ACC112 (cell line): ENCODE results near the gene MYO19.
"Not testable (repeated sequence)": the region's sequence is repeated elsewhere in the genome, so short reads cannot be mapped to it uniquely, and the experiment has no call there.

Experiments
- H2AFZ ChIP-seq: fragments of 200-600 bp; sonication (generic); one replicate; pipeline ENCODE4 v1.6.0; 2017; ENCODE audit warnings: antibody characterized with exemption, low read length; ENCODE audit not compliant: unreplicated experiment
- H3K27ac ChIP-seq: fragments of 200-600 bp; sonication (generic); 2 replicates; pipeline ENCODE4 v1.5.1; 2014; ENCODE audit warnings: low read depth, mild to moderate bottlenecking, antibody characterized with exemption, low read length, moderate library complexity
- H3K27me3 ChIP-seq: fragments of 200-600 bp; sonication (generic); 2 replicates; pipeline ENCODE4 v1.6.1; 2014; ENCODE audit warnings: mild to moderate bottlenecking, antibody characterized with exemption, low read length, moderate library complexity, mixed read lengths; ENCODE audit not compliant: insufficient read depth
- H3K36me3 ChIP-seq: fragments of 200-600 bp; sonication (generic); 2 replicates; pipeline ENCODE4 v1.6.1; 2016; ENCODE audit warnings: mild to moderate bottlenecking, antibody characterized with exemption, low read length, moderate library complexity, mixed read lengths; ENCODE audit not compliant: insufficient read depth
- H3K4me1 ChIP-seq: fragments of 200-600 bp; sonication (generic); one replicate; pipeline ENCODE4 v1.6.1; 2016; ENCODE audit warnings: low read length, mixed read lengths; ENCODE audit not compliant: insufficient read depth, unreplicated experiment, control insufficient read depth
- H3K4me3 ChIP-seq: fragments of 200-600 bp; sonication (generic); 2 replicates; pipeline ENCODE4 v1.5.1; 2014; ENCODE audit warnings: mild to moderate bottlenecking, low read depth, low read length
- H3K79me2 ChIP-seq: fragments of 200-600 bp; sonication (generic); one replicate; pipeline ENCODE4 v1.6.0; 2016; ENCODE audit warnings: low read length; ENCODE audit not compliant: control insufficient read depth, unreplicated experiment, insufficient read depth

The MYO19 gene

DNA sequence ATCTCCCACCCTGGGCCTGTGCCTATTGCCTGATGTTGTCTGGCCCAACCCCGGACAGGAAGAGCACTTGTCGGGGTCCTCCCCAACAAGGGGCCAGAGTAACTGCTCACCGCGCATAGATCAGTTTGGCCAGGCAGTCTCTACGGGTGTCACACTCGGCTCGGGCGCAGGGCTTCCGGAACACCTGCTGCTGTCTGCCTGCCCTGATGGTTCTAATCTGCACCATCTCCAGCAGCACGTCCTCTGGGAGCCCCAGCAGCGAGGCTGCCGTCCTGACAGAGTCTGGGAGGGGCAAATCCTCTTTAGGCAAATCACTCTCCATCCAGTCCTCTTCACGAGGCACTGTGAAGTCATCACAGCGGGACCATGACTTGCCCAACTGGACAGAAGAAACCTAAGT lies 24.0 kb downstream of the MYO19 start:
- Histone ChIP-seq H3K4me1 (no peaks in the 10 kb centered on the region), H3K27ac (no peak overlapping the region), H2AFZ (no peak overlapping the region), H3K27me3 (no peaks in the 10 kb centered on the region), H3K36me3 (peaks cover 9% of the 10 kb centered on the region; the same call in 1 of the 2 replicates), H3K4me3 (no peak overlapping the region), H3K79me2 (no peaks in the 10 kb centered on the region)

DNA sequence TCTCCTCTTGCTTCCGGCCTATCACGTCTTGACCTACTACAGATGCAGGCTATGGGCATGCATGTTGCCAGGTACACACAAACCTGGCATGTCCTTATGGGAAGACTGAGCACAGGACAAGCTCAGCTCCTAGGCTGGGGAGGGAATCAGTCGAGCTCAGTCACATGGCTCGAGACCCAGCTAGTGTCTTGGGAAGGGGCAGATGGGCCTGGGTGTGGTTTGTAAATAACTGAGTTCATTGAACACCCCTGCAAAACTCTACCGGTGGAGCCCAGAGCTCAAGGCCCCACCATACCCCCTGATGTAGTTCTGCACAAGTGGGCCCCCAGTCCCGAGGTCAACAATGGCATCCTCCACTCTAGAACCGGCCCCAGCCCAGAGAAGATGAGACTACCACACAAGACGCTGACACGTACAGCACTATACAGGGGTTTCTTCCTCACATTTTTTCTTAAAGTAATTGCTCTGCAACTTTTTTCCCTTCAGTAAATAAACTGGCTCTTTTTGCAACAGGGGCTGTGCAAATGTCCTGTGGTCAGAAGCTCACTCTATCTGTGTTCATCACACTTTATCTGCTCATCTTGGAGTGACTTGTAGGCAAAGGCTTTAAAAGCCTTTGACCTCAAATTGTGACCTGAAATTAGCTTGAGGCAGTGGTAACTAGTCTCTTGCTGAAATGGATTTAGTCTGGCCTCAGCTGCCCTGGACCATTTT lies 25.2 kb downstream of the MYO19 start:
- Histone ChIP-seq H3K36me3 (peaks cover 9% of the 10 kb centered on the region; the same call in 1 of the 2 replicates), H2AFZ (no peak overlapping the region)

DNA sequence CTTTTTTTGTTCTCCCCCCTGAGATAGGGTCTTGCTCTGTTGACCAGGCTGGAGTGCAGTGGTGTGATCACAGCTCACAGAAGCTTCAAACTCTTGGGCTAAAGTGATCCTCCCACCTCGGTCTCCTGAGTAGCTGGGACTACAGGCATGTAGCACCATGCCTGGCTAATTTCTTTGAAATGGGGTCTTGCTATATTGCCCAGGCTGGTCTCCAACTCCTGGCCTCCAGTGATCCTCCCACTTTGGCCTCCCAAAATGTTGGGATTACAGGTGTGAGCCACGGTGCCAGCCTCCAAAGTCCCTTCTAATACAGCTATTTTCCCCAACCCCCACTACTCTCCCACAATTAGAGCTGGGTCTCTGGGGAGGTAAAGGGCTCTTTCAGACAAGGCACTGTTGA lies 26.2 kb downstream of the MYO19 start:
- not testable (repeated sequence) for H3K4me3 ChIP-seq, H3K27me3 ChIP-seq, H2AFZ ChIP-seq, H3K36me3 ChIP-seq, H3K27ac ChIP-seq, H3K79me2 ChIP-seq, H3K4me1 ChIP-seq

More for the DNA sequence above, 25.2 kb downstream of the MYO19 start:
- no peaks in the 10 kb centered on the region for H3K4me1 ChIP-seq
- H3K4me3 ChIP-seq: no peak overlapping the region
- H3K27ac ChIP-seq: no peak overlapping the region
- no peaks in the 10 kb centered on the region for H3K79me2 ChIP-seq
- H3K27me3 ChIP-seq: no peaks in the 10 kb centered on the region

DNA sequence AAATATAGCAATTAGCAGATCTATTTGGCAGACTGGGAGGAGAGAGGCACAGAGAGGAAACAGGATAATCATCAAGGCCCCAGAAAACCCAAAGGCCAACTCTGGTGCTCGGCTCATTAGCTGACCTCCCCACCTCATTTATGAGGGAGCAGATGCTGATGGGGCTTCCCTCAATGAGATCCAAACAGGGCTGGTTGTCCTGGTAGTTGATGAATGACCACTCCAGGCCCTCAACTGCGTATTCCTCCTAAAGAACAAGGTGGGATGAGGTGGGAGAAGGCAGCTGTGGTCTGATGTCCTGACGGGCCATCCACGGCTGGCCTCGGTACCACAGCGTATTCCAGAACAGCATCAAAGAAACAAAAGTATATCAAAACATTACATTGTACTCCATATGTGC lies 27.4 kb downstream of the MYO19 start:
- Histone ChIP-seq H3K36me3 (peaks cover 9% of the 10 kb centered on the region; the same call in 1 of the 2 replicates), H3K4me3 (no peak overlapping the region), H3K4me1 (no peaks in the 10 kb centered on the region), H2AFZ (no peak overlapping the region), H3K27me3 (no peaks in the 10 kb centered on the region), H3K27ac (no peak overlapping the region), H3K79me2 (no peaks in the 10 kb centered on the region)

DNA sequence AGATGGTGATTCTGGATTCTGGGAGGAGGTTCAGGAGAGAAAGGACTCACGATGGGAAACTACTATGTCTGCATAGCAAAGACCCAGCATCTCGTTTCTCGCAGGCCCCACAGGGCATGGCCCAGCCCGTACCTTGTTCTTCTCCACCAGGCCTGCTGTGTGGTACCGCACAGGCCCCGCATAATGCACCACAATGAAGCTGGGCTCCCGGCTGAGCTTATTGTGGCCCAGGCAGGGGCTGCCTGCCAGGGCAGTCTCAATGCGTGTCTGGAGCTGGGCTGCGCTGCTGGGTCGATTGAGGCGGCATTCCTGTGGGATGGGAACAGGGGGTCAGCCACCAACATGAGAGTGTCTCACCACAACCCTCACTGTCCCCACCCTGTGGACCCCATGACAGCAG lies 27.8 kb downstream of the MYO19 start:
- H2AFZ ChIP-seq: no peak overlapping the region
- no peaks in the 10 kb centered on the region for H3K4me1 ChIP-seq
- H3K4me3 ChIP-seq: no peak overlapping the region
- no peak overlapping the region for H3K27ac ChIP-seq
- peaks cover 9% of the 10 kb centered on the region; the same call in 1 of the 2 replicates for H3K36me3 ChIP-seq
- H3K27me3 ChIP-seq: no peaks in the 10 kb centered on the region
- no peaks in the 10 kb centered on the region for H3K79me2 ChIP-seq

DNA sequence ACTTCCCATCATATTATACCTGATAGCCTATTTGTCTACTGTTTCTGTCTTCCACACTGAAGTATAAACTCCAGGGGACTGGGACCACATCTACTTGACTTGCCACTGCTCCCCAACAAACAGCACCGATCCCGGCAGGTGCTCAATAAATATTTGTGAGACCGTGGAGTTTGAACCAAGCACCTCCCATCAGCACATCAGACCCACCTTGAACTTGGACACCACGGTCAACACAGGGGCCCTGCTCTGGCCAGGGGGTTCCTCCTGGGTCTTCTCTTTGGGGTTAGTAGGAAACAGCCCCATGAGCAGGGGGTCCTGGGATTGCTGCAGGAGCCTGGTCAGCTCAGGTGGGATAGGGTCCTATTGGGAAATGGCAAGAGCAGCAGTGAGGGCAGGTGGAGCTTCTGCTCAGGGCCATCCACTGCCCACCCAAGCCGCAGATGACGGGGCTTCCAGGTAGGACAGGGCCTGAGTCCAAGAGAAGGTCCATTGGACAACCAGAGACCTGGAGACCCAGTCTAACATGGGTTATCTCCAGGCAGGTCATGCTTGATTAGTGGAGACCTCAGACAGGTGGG lies 28.3 kb downstream of the MYO19 start:
- no peak overlapping the region for H3K27ac ChIP-seq
- no peak overlapping the region for H3K4me3 ChIP-seq
- H3K4me1 ChIP-seq: no peaks in the 10 kb centered on the region
- no peaks in the 10 kb centered on the region for H3K79me2 ChIP-seq
- H2AFZ ChIP-seq: no peak overlapping the region
- H3K36me3 ChIP-seq: peaks cover 9% of the 10 kb centered on the region
- H3K27me3 ChIP-seq: no peaks in the 10 kb centered on the region

DNA sequence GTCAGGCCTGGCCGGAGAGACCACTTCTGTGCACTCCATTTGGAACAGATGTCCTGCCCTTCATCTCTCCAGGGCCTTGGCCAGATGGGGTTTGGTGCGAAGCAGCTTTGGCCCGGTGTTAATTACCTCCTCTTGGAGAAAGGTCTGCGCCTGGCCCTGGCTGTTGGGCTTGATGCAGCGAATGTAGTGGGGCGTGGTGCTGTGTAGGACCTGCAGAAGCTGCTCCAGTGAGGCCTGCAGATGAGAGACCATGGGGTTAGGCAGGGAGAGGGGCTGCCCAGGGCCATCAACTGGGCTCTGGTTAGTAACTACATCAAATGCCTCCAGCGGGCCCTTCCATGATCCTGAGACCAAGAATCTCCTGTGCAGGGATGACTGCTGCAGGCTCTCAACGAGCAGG lies 29.5 kb downstream of the MYO19 start:
- H3K27ac ChIP-seq: no peak overlapping the region
- H3K4me3 ChIP-seq: no peak overlapping the region
- no peaks in the 10 kb centered on the region for H3K79me2 ChIP-seq
- no peaks in the 10 kb centered on the region for H3K4me1 ChIP-seq
- no peak overlapping the region for H2AFZ ChIP-seq
- no peaks in the 10 kb centered on the region for H3K27me3 ChIP-seq
- H3K36me3 ChIP-seq: no peaks in the 10 kb centered on the region; the same call in 1 of the 2 replicates

DNA sequence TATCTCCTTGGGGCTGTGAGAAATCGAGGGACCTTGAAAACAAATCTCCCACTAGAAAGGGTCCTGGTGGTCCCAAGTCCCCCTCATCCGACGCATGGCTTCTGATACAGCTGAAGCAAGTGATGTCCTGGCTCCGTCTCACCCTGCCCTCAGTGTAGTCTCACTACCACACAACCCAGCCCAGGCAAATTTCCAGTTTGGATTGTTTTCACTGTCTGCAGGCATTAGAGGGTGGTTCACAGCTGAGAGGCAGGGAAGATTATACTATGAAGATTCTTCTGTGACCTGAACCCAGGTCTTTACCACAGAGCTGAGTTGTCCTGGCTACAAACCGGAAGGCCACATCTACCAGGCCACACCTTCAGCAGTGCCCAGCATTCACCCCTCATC lies 30.5 kb downstream of the MYO19 start:
- Histone ChIP-seq H3K27ac (no peak overlapping the region), H3K79me2 (no peaks in the 10 kb centered on the region), H3K36me3 (peaks cover 2% of the 10 kb centered on the region), H3K4me3 (no peak overlapping the region), H3K4me1 (no peaks in the 10 kb centered on the region), H3K27me3 (no peaks in the 10 kb centered on the region), H2AFZ (no peak overlapping the region)

DNA sequence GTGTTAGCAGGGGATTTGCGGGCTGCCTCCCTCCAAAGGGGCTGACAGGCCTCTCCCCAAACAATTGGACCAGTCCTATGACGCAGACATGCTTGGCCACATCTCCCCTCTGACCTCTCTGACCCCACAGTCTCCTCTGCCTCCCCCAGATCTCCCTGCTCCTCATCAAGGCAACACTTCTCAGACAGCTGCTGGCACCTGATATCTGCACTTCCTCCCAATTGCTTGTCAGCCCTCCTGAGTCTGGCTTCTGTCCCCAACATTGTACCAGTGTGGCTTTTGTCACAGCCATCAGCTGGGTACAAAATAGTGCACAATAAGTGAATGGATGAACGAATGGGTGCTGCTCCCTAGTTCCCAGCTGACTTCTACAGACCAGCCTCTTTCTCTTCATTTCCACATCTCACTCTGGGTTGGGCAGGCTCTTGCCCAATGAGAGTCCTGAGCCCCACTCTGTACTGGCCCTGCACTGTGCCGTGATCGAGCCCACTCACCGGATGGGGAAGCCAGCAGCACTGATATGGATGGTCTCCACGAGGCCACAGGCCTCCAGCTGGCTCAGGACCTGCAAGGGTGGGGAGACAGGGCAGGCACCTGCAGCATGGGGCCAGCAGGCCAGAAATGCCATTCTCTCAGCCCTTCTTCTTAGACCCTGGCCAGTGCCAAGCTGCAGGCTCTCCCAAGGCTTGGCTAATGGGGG lies 31.1 kb downstream of the MYO19 start:
- H3K79me2 ChIP-seq: no peaks in the 10 kb centered on the region
- H2AFZ ChIP-seq: no peak overlapping the region
- no peaks in the 10 kb centered on the region for H3K4me1 ChIP-seq
- H3K36me3 ChIP-seq: peaks cover 6% of the 10 kb centered on the region
- no peak overlapping the region for H3K4me3 ChIP-seq
- H3K27me3 ChIP-seq: no peaks in the 10 kb centered on the region
- no peak overlapping the region for H3K27ac ChIP-seq

DNA sequence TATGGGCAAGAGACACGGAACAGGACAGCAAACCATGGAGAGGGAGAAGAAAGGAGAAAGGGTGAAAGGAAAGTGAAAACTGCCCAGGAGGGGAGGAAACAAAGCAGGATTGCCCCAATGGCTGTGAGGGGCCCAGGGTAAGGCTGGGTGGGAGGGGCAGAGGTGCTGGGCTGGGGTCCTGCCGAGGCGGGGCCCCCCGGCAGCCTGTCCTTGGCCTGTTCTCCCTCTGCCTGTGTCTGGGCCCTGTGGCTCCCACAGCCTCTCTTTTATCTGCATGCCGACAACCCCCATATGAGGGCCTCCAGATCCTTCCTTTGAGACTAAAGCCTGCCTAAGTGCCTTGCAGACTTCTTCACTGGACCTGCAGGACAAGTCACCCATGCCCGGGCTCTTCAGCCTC lies 32.7 kb downstream of the MYO19 start:
- peaks cover 14% of the 10 kb centered on the region for H3K36me3 ChIP-seq
- no peak overlapping the region for H2AFZ ChIP-seq
- no peak overlapping the region for H3K4me3 ChIP-seq
- H3K4me1 ChIP-seq: no peaks in the 10 kb centered on the region
- H3K27me3 ChIP-seq: no peaks in the 10 kb centered on the region
- no peaks in the 10 kb centered on the region for H3K79me2 ChIP-seq
- H3K27ac ChIP-seq: no peak overlapping the region

DNA sequence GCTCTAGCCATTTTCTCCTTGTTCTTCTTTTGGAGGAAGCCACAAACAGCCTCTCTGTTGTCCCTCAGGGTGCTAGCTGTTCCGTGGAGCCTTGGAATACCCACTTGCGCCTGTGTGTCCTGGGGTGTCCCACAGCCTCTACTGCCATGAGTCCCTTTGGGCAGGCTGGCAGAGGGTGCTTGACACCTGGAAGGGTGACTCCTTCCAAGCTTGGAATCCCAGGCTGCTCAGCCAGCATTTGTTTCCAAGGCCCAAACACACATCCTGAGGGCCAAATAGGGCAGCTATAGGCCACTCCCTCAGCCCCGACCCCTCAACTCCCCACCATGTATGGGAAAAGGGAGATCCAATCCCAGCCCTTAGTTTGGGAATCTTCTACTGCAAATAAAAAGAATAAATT lies 33.3 kb downstream of the MYO19 start:
- H3K4me1 ChIP-seq: no peaks in the 10 kb centered on the region
- H2AFZ ChIP-seq: no peak overlapping the region
- no peak overlapping the region for H3K4me3 ChIP-seq
- H3K36me3 ChIP-seq: peaks cover 14% of the 10 kb centered on the region
- no peak overlapping the region for H3K27ac ChIP-seq
- no peaks in the 10 kb centered on the region for H3K27me3 ChIP-seq
- H3K79me2 ChIP-seq: no peaks in the 10 kb centered on the region
